Neural progenitor cell (in vitro differentiated cells): ENCODE measurements around the gene ZIC4.

ENCODE experiments used
- EZH2 ChIP-seq: fragments of 200-600 bp; sonication (generic); IDR thresholded peaks from 2 replicates; pipeline ENCODE4 v1.6.1; 2017; ENCODE audit warnings: antibody characterized with exemption, mild to moderate bottlenecking, moderate library complexity
- TF ChIP-seq, protein P1 (sequence below): fragments of 200-600 bp; sonication (generic); IDR thresholded peaks from 2 replicates; pipeline ENCODE4 v1.5.1; 2017; ENCODE audit warnings: antibody characterized with exemption, mild to moderate bottlenecking

DNA sequence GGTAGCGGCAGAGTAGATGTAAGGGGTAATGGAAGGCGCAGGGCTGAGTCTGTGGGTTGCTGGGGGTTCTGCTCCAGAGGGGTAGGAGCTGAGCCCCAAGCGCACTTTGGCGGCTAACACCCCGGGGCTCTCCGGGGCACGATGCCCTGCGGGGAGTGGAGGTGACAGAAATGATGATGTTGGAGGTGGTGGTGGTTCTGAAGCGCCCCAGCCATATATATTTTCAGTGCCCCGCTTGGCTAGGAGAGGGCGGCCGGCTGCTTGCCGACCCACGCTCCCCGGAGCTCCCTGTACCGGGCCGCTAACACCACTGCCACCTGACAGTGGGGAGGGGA, 9.7 kb downstream of the ZIC4 start:
- TF ChIP-seq, protein P1, sequence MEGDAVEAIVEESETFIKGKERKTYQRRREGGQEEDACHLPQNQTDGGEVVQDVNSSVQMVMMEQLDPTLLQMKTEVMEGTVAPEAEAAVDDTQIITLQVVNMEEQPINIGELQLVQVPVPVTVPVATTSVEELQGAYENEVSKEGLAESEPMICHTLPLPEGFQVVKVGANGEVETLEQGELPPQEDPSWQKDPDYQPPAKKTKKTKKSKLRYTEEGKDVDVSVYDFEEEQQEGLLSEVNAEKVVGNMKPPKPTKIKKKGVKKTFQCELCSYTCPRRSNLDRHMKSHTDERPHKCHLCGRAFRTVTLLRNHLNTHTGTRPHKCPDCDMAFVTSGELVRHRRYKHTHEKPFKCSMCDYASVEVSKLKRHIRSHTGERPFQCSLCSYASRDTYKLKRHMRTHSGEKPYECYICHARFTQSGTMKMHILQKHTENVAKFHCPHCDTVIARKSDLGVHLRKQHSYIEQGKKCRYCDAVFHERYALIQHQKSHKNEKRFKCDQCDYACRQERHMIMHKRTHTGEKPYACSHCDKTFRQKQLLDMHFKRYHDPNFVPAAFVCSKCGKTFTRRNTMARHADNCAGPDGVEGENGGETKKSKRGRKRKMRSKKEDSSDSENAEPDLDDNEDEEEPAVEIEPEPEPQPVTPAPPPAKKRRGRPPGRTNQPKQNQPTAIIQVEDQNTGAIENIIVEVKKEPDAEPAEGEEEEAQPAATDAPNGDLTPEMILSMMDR: no peak
- TF ChIP-seq EZH2: no peak
